ENCODE data around the gene WDR5. TPM values are rescaled to one million over a fixed set of nuclear protein-coding genes. Genes with fewer than 3 reads are reported as not detected.

WDR5 gene
- total RNA-seq, 2 experiments from 2014 or later, result 41.2 to 47.0 TPM

GRCh38 chr9:134168757-134169550 is 33.1 kb downstream of the WDR5 start:
- no peak for DNase-seq
- CTCF ChIA-PET, result interaction anchor here (1.0 to 5.0 kb wide), 4 partner anchors 49 to 287 kb away, joined by 3 to 50 read pairs (median 5); no protein-coding TSS in a partner anchor
- H3K27me3 Mint-ChIP-seq, result no peaks in the 10 kb centered on the region
- no peaks in the 10 kb centered on the region for H3K9me3 Mint-ChIP-seq (ENCODE audit: low read depth)
- ATAC-seq, result no peak
- peaks cover 5% of the 10 kb centered on the region for H3K36me3 Mint-ChIP-seq
- no peak overlapping the region for H3K27ac Mint-ChIP-seq
- peaks cover 12% of the 10 kb centered on the region for H3K4me1 Mint-ChIP-seq
- no peak overlapping the region for H3K4me3 Mint-ChIP-seq

- DNase-seq (no peak), ATAC-seq (no peak)
- Mint-ChIP-seq H3K9me3 (ENCODE audit: low read depth) (no peaks in the 10 kb centered on the region), H3K36me3 (peaks cover 5% of the 10 kb centered on the region), H3K4me1 (peaks cover 12% of the 10 kb centered on the region), H3K27ac (no peak overlapping the region), H3K27me3 (no peaks in the 10 kb centered on the region), H3K4me3 (no peak overlapping the region)
- CTCF ChIA-PET, result interaction anchor here (1.0 to 5.0 kb wide), 13 partner anchors 8 to 288 kb away, joined by 3 to 50 read pairs (median 6); no protein-coding TSS in a partner anchor
Observed at GRCh38 chr9:134169724-134170401, 34.0 kb downstream of the WDR5 start.

GRCh38 chr9:134170532-134171315 is 34.8 kb downstream of the WDR5 start:
- DNase-seq, result no peak
- no peaks in the 10 kb centered on the region for H3K27me3 Mint-ChIP-seq
- CTCF ChIA-PET, result interaction anchor here (0.6 to 5.0 kb wide), 20 partner anchors 9 to 704 kb away, joined by 3 to 50 read pairs (median 4); partner anchors contain the start of gene WDR5

GRCh38 chr9:134171316-134172197 is 35.7 kb downstream of the WDR5 start:
- DNase-seq, result no peak
- CTCF ChIA-PET, result interaction anchor here (0.6 to 5.0 kb wide), 20 partner anchors 9 to 286 kb away, joined by 3 to 50 read pairs (median 4); partner anchors contain the start of gene WDR5
- H3K9me3 Mint-ChIP-seq (ENCODE audit: low read depth), result no peaks in the 10 kb centered on the region
- no peaks in the 10 kb centered on the region for H3K4me1 Mint-ChIP-seq
- no peak overlapping the region for H3K4me3 Mint-ChIP-seq
- H3K27ac Mint-ChIP-seq, result no peak overlapping the region
- peaks cover 3% of the 10 kb centered on the region for H3K36me3 Mint-ChIP-seq
- ATAC-seq, result no peak
- no peaks in the 10 kb centered on the region for H3K27me3 Mint-ChIP-seq

More at GRCh38 chr9:134170532-134171315, 34.8 kb downstream of the WDR5 start:
- Mint-ChIP-seq H3K4me1 (peaks cover 7% of the 10 kb centered on the region), H3K36me3 (peaks cover 5% of the 10 kb centered on the region), H3K27ac (no peak overlapping the region), H3K9me3 (ENCODE audit: low read depth) (no peaks in the 10 kb centered on the region), H3K4me3 (no peak overlapping the region)
- no peak for ATAC-seq

- no peak for ATAC-seq
- Mint-ChIP-seq H3K4me1 (no peaks in the 10 kb centered on the region), H3K9me3 (ENCODE audit: low read depth) (no peaks in the 10 kb centered on the region), H3K27ac (no peak overlapping the region), H3K4me3 (no peak overlapping the region), H3K36me3 (no peaks in the 10 kb centered on the region), H3K27me3 (no peaks in the 10 kb centered on the region)
- no peak for DNase-seq
- CTCF ChIA-PET, result interaction anchor here (0.7 to 5.0 kb wide), 6 partner anchors 8 to 277 kb away, joined by 3 to 50 read pairs (median 10); no protein-coding TSS in a partner anchor
Observed at GRCh38 chr9:134172198-134173126, 36.6 kb downstream of the WDR5 start.

- ATAC-seq (no peak), DNase-seq (no peak)
- H3K36me3 Mint-ChIP-seq, result no peaks in the 10 kb centered on the region
- no peaks in the 10 kb centered on the region for H3K4me1 Mint-ChIP-seq
- CTCF ChIA-PET, result interaction anchor here (1.2 to 2.4 kb wide), 2 partner anchors 22 to 270 kb away, joined by 3 to 6 read pairs; no protein-coding TSS in a partner anchor
- H3K4me3 Mint-ChIP-seq, result no peak overlapping the region
- no peak overlapping the region for H3K27ac Mint-ChIP-seq
- H3K27me3 Mint-ChIP-seq, result no peaks in the 10 kb centered on the region
- H3K9me3 Mint-ChIP-seq (ENCODE audit: low read depth), result no peaks in the 10 kb centered on the region
Observed at GRCh38 chr9:134173127-134174072, 37.5 kb downstream of the WDR5 start.

- no peak overlapping the region for H3K27ac Mint-ChIP-seq
- H3K27me3 Mint-ChIP-seq, result no peaks in the 10 kb centered on the region
- DNase-seq, result no peak
- no peaks in the 10 kb centered on the region for H3K9me3 Mint-ChIP-seq (ENCODE audit: low read depth)
- H3K4me1 Mint-ChIP-seq, result no peaks in the 10 kb centered on the region
- no peak for ATAC-seq
- H3K4me3 Mint-ChIP-seq, result no peak overlapping the region
- CTCF ChIA-PET, result interaction anchor here (1.2 to 2.4 kb wide), 2 partner anchors 21 to 269 kb away, joined by 3 to 6 read pairs; no protein-coding TSS in a partner anchor
- no peaks in the 10 kb centered on the region for H3K36me3 Mint-ChIP-seq
Observed at GRCh38 chr9:134174073-134174449, 38.2 kb downstream of the WDR5 start.

GRCh38 chr9:134174526-134175290 is 38.8 kb downstream of the WDR5 start:
- H3K4me1 Mint-ChIP-seq, result peaks cover 5% of the 10 kb centered on the region
- CTCF ChIA-PET, result interaction anchor here (1.0 to 2.4 kb wide), 3 partner anchors 11 to 269 kb away, joined by 3 to 6 read pairs (median 4); no protein-coding TSS in a partner anchor
- no peaks in the 10 kb centered on the region for H3K9me3 Mint-ChIP-seq (ENCODE audit: low read depth)
- H3K36me3 Mint-ChIP-seq, result no peaks in the 10 kb centered on the region
- H3K27me3 Mint-ChIP-seq, result no peaks in the 10 kb centered on the region
- no peak overlapping the region for H3K4me3 Mint-ChIP-seq
- ATAC-seq, result no peak
- DNase-seq, result no peak
- H3K27ac Mint-ChIP-seq, result no peak overlapping the region

- peaks cover under 1% of the 10 kb centered on the region for H3K27me3 Mint-ChIP-seq
- CTCF ChIA-PET, result interaction anchor here (1.0 to 2.4 kb wide), 2 partner anchors 12 to 268 kb away, joined by 4 to 6 read pairs; no protein-coding TSS in a partner anchor
- no peak for ATAC-seq
- H3K27ac Mint-ChIP-seq, result no peak overlapping the region
- peaks cover 10% of the 10 kb centered on the region for H3K4me1 Mint-ChIP-seq
- no peak overlapping the region for H3K4me3 Mint-ChIP-seq
- no peaks in the 10 kb centered on the region for H3K36me3 Mint-ChIP-seq
- no peaks in the 10 kb centered on the region for H3K9me3 Mint-ChIP-seq (ENCODE audit: low read depth)
- no peak for DNase-seq
Observed at GRCh38 chr9:134175291-134175807, 39.5 kb downstream of the WDR5 start.
